Brain microvascular endothelial cell (primary cell): ENCODE data around the gene PKM.

Experiments
- DNase-seq: peaks from one replicate; pipeline ENCODE4 v3.0.0-alpha.2; 2020
- H3K27ac ChIP-seq: fragments of 250-450 bp; sonication (Bioruptor Pico); 2 replicates; pipeline ENCODE4 v1.5.1; 2020; ENCODE audit warnings: mild to moderate bottlenecking, moderate library complexity
- H3K27me3 ChIP-seq: fragments of 250-450 bp; sonication (Bioruptor Pico); replicated peaks from 2 replicates; pipeline ENCODE4 v1.5.1; 2020; ENCODE audit warnings: mild to moderate bottlenecking
- H3K36me3 ChIP-seq: fragments of 250-450 bp; sonication (Bioruptor Pico); replicated peaks from 2 replicates; pipeline ENCODE4 v1.5.1; 2020; ENCODE audit warnings: mild to moderate bottlenecking
- H3K4me3 ChIP-seq: 2 replicates; pipeline ENCODE4 v1.5.1; 2011; ENCODE audit warnings: low read depth, mild to moderate bottlenecking, control low read depth, low read length, moderate library complexity
- CTCF ChIP-seq: IDR thresholded peaks from 2 replicates; pipeline ENCODE4 v1.5.1; 2011; ENCODE audit warnings: low read depth, mild to moderate bottlenecking, moderate library complexity, low read length, control low read depth, inconsistent platforms; ENCODE audit errors: missing control alignments
- in situ Hi-C: cut with HindIII; loops from 2 replicates; pipeline ENCODE4 v1.10.0; 2017; ENCODE audit warnings: low sequenced_read_pairs, low pct_ligation_motif_present

PKM gene

GRCh38 chr15:72163719-72164118, 67.3 kb downstream of the PKM start:
- TF ChIP-seq CTCF = no peak
- Histone ChIP-seq H3K36me3 (no peaks in the 10 kb centered on the region), H3K27ac (no peak overlapping the region), H3K4me3 (no peak overlapping the region), H3K27me3 (no peaks in the 10 kb centered on the region)
- in situ Hi-C loops = no loop called here
- DNase-seq = no peak

GRCh38 chr15:72162569-72162968, 68.4 kb downstream of the PKM start:
- TF ChIP-seq CTCF = no peak
- DNase-seq = no peak
- Histone ChIP-seq H3K4me3 (no peak overlapping the region), H3K27ac (no peak overlapping the region), H3K27me3 (no peaks in the 10 kb centered on the region), H3K36me3 (no peaks in the 10 kb centered on the region)
- in situ Hi-C loops = no loop called here

GRCh38 chr15:72161361-72162132, 69.4 kb downstream of the PKM start:
- DNase-seq = no peak
- H3K4me3 ChIP-seq = no peak overlapping the region
- in situ Hi-C loops = no loop called here
- H3K27ac ChIP-seq = no peak overlapping the region
- TF ChIP-seq CTCF = no peak
- H3K36me3 ChIP-seq = no peaks in the 10 kb centered on the region
- no peaks in the 10 kb centered on the region for H3K27me3 ChIP-seq

GRCh38 chr15:72160696-72161245, 70.2 kb downstream of the PKM start:
- in situ Hi-C loops = no loop called here
- DNase-seq = no peak
- no peaks in the 10 kb centered on the region for H3K36me3 ChIP-seq
- H3K4me3 ChIP-seq = no peak overlapping the region
- H3K27ac ChIP-seq = no peak overlapping the region
- no peaks in the 10 kb centered on the region for H3K27me3 ChIP-seq
- no peak for TF ChIP-seq CTCF

- Histone ChIP-seq H3K27me3 (no peaks in the 10 kb centered on the region), H3K4me3 (no peak overlapping the region), H3K36me3 (no peaks in the 10 kb centered on the region), H3K27ac (no peak overlapping the region)
- no peak for DNase-seq
- no peak for TF ChIP-seq CTCF
- in situ Hi-C loops = no loop called here
These were observed 74.1 kb downstream of the PKM start for GRCh38 chr15:72156928-72157327.
